Natural killer cell (primary cell): ENCODE results near the gene BICDL1. TPM values are rescaled to one million over a fixed set of nuclear protein-coding genes. Genes with fewer than 3 reads are reported as not detected.

ENCODE experiments used
- ATAC-seq, 3 donors: fragments of 150-1000 bp in 2 of 3; fragments of 200-7000 bp in 1 of 3; cut with Tn5 transposase; 1 replicate in 1 of 3; 2 replicates in 2 of 3; pipeline ENCODE4 v1.10.0; 2021; ENCODE audit warnings: mild to moderate bottlenecking in 2 of 3, moderate library complexity in 2 of 3
- DNase-seq, 2 donors: peaks; one replicate each; pipeline versions ENCODE4 v3.0.0 to v3.0.0-alpha.2; 2013 to 2021; ENCODE audit warnings: mixed read lengths in 1 of 2
- H3K27ac ChIP-seq: one replicate; pipeline ENCODE4 v1.5.1; 2013; ENCODE audit warnings: mild to moderate bottlenecking, low read length
- H3K27me3 ChIP-seq: one replicate; pipeline ENCODE4 v1.6.1; 2013; ENCODE audit warnings: low read length; ENCODE audit not compliant: control insufficient read depth, insufficient read depth
- H3K36me3 ChIP-seq: one replicate; pipeline ENCODE4 v1.6.1; 2013; ENCODE audit warnings: low read length; ENCODE audit not compliant: control insufficient read depth, insufficient read depth
- H3K4me1 ChIP-seq: one replicate; pipeline ENCODE4 v1.6.1; 2013; ENCODE audit warnings: low read length; ENCODE audit not compliant: control insufficient read depth, insufficient read depth
- H3K4me3 ChIP-seq: one replicate; pipeline ENCODE4 v1.5.1; 2013; ENCODE audit warnings: low read length
- H3K9me3 ChIP-seq: one replicate; pipeline ENCODE4 v1.6.1; 2013; ENCODE audit warnings: low read length; ENCODE audit not compliant: control insufficient read depth, insufficient read depth
- H3K27ac Mint-ChIP-seq, 2 donors: one replicate each; pipeline ENCODE4 v1.8.0; 2022; ENCODE audit warnings: mild to moderate bottlenecking in 2 of 2, mixed read lengths in 2 of 2, moderate library complexity in 1 of 2
- H3K27me3 Mint-ChIP-seq, 2 donors: one replicate each; pipeline ENCODE4 v1.8.0; 2022; ENCODE audit warnings: low read depth in 2 of 2, mixed read lengths in 2 of 2
- H3K36me3 Mint-ChIP-seq: one replicate; pipeline ENCODE4 v1.8.0; 2022; ENCODE audit warnings: mixed read lengths
- H3K4me1 Mint-ChIP-seq, 2 donors: one replicate each; pipeline ENCODE4 v1.8.0; 2022; ENCODE audit warnings: mixed read lengths in 2 of 2
- H3K4me3 Mint-ChIP-seq: one replicate; pipeline ENCODE4 v1.8.0; 2022; ENCODE audit warnings: mild to moderate bottlenecking, moderate library complexity, mixed read lengths
- H3K9me3 Mint-ChIP-seq, 2 donors: one replicate each; pipeline ENCODE4 v1.8.0; 2022; ENCODE audit warnings: mixed read lengths in 2 of 2
- WGBS: methylation state at CpG from one replicate; pipeline ENCODE4 v1.1.7; 2013; ENCODE audit warnings: missing lambda C conversion rate; ENCODE audit not compliant: insufficient coverage; 5-methylcytosine and 5-hydroxymethylcytosine counted together
- intact Hi-C: fragments of 100-400 bp; cut with micrococcal nuclease; formaldehyde crosslinking; loops from one replicate; pipeline ENCODE4 v1.14.2; 2022
- total RNA-seq, 4 donors: library from RNA; stranded (reverse); fragments of 120-200 nt in 1 of 4; gene quantifications; one replicate each; pipeline versions ENCODE4 v1.2.3 to v1.2.4, GENCODE V29; 2013 to 2022
- TF ChIP-seq, protein P1 (sequence below): fragments of 200-600 bp; IDR thresholded peaks from one replicate; pipeline ENCODE4 v1.8.0; 2022; ENCODE audit warnings: antibody characterized with exemption

The BICDL1 gene
- total RNA-seq, 3 donors from 2014 or later (not counting 1 experiment from before 2014, with no cell fraction given), result 29.3 to 37.1 (median 34.3) TPM

DNA sequence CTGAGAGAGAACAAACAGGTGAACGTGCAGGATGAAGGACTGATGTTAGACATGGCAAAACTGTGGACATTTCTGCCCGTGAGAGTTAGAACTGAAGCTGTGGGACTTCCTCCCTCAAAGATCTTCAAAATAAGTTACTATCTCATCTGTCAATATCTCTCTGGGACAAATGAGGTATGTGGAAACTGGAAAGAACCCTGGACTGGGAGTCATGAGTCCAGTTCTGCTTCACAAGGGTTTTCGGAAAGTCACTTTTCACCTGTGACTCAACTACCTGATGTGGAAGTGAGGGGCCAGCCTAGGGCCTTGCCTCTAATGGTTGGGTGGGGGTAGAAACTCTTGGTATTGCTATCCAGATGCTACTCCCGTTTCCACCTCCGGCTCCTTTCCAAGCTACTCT is 80.2 kb downstream of the BICDL1 start:
- Histone ChIP-seq H3K4me1 (no peaks in the 10 kb centered on the region), H3K9me3 (no peaks in the 10 kb centered on the region), H3K27ac (no peak overlapping the region), H3K4me3 (no peak overlapping the region), H3K36me3 (peaks cover 26% of the 10 kb centered on the region), H3K27me3 (no peaks in the 10 kb centered on the region)
- intact Hi-C loops, result no loop called here
- Mint-ChIP-seq H3K27me3 (no peaks in the 10 kb centered on the region), H3K4me1 (no peaks in the 10 kb centered on the region), H3K9me3 (no peaks in the 10 kb centered on the region), H3K4me3 (no peak overlapping the region), H3K36me3 (no peaks in the 10 kb centered on the region), H3K27ac (no peak overlapping the region)
- DNase-seq (no peak), ATAC-seq (no peak)
- TF ChIP-seq, protein P1, sequence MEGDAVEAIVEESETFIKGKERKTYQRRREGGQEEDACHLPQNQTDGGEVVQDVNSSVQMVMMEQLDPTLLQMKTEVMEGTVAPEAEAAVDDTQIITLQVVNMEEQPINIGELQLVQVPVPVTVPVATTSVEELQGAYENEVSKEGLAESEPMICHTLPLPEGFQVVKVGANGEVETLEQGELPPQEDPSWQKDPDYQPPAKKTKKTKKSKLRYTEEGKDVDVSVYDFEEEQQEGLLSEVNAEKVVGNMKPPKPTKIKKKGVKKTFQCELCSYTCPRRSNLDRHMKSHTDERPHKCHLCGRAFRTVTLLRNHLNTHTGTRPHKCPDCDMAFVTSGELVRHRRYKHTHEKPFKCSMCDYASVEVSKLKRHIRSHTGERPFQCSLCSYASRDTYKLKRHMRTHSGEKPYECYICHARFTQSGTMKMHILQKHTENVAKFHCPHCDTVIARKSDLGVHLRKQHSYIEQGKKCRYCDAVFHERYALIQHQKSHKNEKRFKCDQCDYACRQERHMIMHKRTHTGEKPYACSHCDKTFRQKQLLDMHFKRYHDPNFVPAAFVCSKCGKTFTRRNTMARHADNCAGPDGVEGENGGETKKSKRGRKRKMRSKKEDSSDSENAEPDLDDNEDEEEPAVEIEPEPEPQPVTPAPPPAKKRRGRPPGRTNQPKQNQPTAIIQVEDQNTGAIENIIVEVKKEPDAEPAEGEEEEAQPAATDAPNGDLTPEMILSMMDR, result no peak
- WGBS, result 100% methylated on average over 3 of the region's 5 CpGs

DNA sequence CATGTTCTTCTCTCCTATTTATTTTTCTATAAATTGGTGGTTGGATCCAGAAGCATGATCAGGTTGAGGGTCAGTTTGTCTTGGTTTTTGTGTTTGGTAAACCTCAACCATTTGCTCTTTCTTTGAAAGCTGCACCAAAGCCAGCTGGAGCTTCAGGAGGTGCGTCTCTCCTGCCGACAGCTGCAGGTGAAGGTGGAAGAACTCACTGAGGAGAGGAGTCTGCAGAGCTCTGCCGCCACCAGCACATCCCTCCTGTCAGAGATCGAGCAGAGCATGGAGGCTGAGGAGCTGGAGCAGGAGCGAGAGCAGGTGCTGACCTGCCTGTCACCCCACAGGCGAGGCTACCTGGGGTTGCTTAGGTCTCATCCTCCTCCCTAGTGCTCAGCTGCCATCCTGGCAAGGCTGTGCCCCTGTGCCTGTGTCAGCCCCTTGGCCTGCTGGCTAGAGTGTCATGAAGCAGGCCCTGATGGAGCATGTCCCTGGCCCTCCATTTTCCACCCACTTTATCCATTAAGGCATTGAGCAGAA is 82.5 kb downstream of the BICDL1 start:
- no peak overlapping the region for H3K4me3 ChIP-seq
- H3K27me3 Mint-ChIP-seq, result no peaks in the 10 kb centered on the region
- H3K9me3 ChIP-seq, result no peaks in the 10 kb centered on the region
- H3K27me3 ChIP-seq, result no peaks in the 10 kb centered on the region
- no peak overlapping the region for H3K27ac ChIP-seq
- no peaks in the 10 kb centered on the region for H3K9me3 Mint-ChIP-seq
- ATAC-seq (no peak), DNase-seq (no peak)
- no peak overlapping the region for H3K27ac Mint-ChIP-seq
- H3K4me3 Mint-ChIP-seq, result no peak overlapping the region
- intact Hi-C loops, result no loop called here
- no peaks in the 10 kb centered on the region for H3K4me1 ChIP-seq
- peaks cover 15% of the 10 kb centered on the region for H3K36me3 ChIP-seq
- TF ChIP-seq, protein P1, result no peak
- no peaks in the 10 kb centered on the region for H3K36me3 Mint-ChIP-seq
- WGBS, result 96% methylated on average over 6 of the region's 6 CpGs
- no peaks in the 10 kb centered on the region for H3K4me1 Mint-ChIP-seq

DNA sequence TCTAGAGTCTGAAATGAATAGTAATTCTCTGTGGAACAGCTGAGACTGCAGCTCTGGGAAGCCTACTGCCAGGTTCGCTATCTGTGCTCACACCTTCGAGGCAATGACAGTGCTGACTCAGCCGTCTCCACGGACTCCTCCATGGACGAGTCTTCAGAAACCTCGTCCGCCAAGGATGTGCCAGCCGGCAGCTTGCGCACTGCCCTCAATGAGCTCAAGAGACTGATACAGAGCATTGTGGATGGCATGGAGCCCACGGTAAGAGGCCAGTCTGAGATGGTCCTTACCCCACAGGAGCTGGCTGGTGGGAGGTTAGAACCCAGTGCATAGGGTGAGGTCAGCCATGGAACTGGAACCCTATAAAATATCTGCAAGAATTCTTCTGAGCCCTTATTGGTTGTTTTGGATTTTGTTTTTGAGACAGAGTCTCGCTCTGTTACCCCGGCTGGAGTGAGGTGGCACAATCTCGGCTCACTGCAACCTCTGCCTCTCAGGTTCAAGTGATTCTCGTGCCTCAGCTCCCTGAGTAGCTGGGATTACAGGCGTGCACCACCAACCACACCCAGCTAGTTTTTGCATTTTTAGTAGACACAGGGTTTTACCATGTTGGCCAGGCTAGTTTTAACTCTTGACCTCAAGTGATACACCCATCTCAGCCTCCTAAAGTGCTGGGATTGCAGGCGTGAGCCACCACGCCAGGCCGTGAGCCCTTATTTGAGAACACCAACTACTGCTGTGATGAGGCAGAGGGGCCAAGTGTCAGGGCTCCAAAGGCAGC is 83.6 kb downstream of the BICDL1 start:
- Mint-ChIP-seq H3K36me3 (no peaks in the 10 kb centered on the region), H3K9me3 (no peaks in the 10 kb centered on the region), H3K27ac (no peak overlapping the region), H3K4me3 (no peak overlapping the region), H3K4me1 (no peaks in the 10 kb centered on the region), H3K27me3 (no peaks in the 10 kb centered on the region)
- ATAC-seq (no peak), DNase-seq (no peak)
- WGBS, result 97% methylated on average over 18 of the region's 18 CpGs
- Histone ChIP-seq H3K4me1 (no peaks in the 10 kb centered on the region), H3K4me3 (no peak overlapping the region), H3K36me3 (peaks cover 17% of the 10 kb centered on the region), H3K27me3 (no peaks in the 10 kb centered on the region), H3K9me3 (no peaks in the 10 kb centered on the region), H3K27ac (no peak overlapping the region)
- intact Hi-C loops, result no loop called here
- TF ChIP-seq, protein P1, result no peak
